HG02970 (cell line): ENCODE measurements around the gene CST4.
"Not testable (repeated sequence)": the region's sequence is repeated elsewhere in the genome, so short reads cannot be mapped to it uniquely, and the experiment has no call there.

Source experiments
- ATAC-seq: cut with Tn5 transposase; IDR thresholded peaks from one replicate; pipeline ENCODE4 v1.9.1; 2021; ENCODE audit warnings: mild to moderate bottlenecking, moderate library complexity, moderate number of reproducible peaks; ENCODE audit not compliant: unreplicated experiment, low FRiP score

Gene CST4, protein sequence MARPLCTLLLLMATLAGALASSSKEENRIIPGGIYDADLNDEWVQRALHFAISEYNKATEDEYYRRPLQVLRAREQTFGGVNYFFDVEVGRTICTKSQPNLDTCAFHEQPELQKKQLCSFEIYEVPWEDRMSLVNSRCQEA

DNA sequence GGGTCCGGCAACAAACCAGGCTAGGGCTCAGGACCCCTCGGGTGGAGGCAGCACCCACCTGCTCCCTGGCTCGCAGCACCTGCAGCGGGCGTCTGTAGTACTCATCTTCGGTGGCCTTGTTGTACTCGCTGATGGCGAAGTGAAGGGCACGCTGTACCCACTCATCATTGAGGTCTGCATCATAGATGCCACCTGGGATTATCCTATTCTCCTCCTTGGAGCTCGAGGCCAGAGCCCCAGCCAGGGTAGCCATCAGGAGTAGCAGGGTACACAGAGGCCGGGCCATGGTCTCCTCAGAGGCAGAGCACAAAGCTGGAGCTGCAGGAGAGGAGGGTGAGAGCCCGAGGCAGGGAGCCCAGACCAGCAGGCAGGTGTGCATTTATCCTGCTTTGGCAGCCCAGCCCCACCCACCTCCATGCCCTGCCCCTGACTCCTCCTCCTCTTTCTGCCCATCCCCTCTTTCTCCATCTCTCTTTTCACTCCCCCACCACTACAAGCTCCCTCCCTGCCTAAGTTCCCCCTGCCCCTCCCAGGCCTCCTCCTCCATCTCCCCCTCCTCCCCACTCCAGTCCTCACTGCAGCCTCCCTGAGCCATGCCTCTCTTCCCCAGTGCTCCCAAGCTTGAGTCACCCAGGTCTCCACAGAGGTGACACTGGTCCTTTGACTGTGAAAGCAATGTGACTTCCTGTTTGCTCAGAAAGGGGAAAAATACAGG is at the start of gene CST4:
Gene CST4, minus strand, starts transcription at position 355 of the 715 bp plus-strand sequence. Its CDS starts 69 bp downstream, at position 286.
- ATAC-seq: not testable (repeated sequence)

DNA sequence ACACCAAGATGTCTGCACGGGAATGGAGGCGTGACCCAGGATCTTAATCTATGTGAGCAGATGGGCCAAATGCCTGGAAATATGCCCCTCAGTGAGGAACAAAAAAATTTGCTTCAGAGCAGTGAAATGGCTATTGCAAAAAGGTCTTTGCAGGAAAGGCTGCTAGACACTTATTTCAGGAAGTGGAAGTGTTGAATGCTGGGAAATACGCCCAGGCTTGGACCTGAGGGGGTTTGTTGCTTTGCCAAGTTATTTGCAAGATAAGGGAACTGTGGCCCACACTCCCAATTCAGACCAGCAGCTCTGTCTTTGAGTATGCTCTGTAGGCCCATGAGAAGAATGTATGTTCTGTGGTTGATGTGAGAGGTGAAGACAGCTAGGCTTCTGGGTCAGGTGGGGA is 46.6 kb upstream of the CST4 start:
- ATAC-seq: not testable (repeated sequence)

DNA sequence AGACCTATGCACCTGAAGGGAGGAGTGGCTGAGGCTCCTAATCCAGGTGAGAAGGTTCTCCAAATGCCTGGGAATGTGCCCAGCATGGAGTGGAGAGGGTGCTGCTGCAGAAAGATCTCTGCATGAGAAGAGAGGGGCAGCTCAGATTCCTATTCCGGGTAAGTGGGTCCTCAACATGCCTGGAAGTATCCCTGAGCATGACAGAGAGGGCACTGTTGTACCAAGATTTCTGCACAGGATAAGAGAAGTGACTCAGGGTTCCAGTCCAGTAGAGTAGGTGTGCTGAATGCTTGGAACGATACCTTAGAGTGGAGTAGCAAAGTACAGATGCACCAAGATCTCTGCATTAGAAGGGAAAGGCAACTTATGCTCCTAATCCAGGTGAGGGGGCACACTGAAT is 46.1 kb upstream of the CST4 start:
- ATAC-seq: not testable (repeated sequence)

DNA sequence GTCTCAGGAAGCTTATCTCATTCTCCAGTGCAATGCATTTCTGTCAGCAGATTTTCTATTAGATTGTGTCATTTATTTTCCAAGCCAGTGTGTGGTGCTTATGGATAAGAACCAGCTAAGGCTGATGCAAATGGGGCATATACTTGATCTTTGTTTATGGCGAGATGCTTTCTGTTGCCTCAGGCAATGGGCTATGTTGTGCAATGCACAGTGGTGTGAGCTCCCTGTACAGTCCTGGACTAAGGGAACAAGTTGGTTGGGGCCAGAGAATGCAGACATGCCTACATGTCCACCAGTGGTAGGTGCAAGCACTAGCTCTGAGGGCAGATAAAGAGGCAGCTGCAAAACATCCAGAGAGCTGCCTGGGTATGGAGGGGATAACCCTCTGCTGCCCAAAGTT is 45.6 kb upstream of the CST4 start:
- ATAC-seq: not testable (repeated sequence)

DNA sequence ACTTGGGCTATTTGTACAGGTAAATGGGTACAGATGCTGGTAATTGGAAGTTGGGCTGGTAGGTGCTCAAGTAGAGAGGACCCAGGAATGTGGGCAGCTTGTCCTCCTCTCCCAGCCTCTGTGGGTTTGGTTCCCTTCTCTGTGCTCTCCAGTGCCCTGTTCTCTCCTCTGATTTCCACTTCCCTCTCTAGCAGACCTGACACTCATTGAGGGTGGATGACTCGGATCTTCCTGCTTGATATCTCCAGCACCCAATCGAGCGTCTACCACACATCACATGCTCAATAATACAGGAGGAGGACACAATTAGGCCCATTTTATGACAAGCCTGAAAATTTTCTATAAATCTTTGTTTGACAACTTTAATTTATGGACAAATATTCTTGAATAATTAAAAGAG is 38.2 kb upstream of the CST4 start:
- no peak for ATAC-seq

DNA sequence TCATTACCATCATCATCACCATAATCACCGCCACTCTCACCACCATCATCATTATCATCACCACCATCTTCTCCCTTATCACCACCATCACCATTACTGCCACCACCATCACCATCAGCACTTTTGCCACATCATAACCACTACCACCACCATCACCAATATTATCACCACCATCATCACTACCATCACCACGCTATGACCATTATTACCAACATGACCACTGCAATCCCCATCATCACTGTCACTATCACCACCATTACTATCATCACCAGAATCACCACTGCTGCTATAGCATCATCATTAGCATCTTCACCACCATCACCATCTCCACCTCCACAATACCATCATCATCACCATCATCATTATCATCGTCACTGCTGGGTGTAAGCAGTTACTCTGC is 36.3 kb upstream of the CST4 start:
- ATAC-seq: no peak

DNA sequence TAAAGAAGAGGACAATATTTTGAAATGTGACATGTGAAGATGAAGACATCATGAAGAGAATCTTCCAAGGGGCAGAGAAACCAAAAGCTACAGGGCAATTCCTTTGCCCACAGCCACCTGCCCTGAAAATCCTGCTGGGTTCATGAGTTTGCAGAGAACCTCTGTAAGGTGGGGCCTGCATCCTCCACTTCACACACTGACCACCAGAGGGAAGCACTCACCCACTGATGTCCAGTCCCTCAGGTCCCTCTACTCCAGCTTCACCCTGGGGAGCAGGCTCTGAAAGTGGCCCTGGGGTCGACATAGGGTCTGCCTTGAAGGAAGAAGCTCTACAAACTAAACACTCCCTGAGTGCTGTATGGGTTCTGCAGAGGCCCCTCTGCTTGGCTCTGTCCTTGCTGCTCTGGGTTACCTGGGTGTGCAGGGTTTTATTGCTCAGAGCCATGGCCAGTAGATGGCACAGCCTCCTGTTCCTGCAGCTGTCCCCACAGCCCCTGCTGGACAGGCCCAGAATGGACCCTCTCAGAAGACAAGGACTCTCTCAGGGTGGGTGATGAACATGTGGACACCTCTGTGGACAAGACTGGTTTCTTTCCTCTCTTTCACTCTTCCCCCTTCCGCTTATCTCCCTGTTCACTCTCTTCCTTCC is 34.9 kb upstream of the CST4 start:
- not testable (repeated sequence) for ATAC-seq

DNA sequence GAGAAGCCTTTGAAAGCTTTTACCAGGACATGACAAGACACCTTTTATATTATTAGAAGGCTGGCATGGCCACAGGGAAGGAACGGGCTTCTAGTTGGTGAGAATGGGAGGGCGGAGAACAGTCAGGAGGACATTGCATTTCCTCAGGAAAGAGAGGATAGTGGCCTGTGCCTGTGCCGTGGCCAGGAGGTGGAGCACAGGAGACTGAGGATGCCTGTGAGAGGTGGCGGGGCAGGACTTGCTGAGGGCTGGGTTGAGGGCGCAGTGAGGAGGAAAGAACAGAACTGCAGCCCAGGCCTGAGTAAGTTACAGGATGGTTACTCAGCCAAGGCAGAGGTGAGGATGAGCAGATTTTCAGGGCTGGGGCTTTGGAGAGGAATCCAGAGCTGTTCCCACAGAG is 34.0 kb upstream of the CST4 start:
- not testable (repeated sequence) for ATAC-seq

DNA sequence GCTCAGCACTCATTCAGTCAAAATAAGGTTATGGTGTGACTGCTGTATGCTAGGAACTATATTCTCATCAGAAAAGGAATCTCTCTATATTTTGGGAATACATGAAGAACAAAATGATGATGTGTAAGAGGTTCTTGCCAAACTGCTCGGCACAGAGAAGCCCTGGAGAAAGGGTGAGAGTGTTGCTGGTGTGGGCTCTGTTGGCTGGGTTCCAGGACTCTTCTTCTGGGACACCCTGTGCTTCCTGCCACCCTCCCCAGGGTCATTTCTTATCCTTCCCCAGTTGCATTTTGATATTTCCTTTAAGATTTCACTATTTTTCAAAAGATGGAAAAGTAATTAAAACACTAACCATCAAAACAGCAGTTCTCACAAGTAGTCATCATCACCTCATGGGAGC is 33.1 kb upstream of the CST4 start:
- no peak for ATAC-seq

DNA sequence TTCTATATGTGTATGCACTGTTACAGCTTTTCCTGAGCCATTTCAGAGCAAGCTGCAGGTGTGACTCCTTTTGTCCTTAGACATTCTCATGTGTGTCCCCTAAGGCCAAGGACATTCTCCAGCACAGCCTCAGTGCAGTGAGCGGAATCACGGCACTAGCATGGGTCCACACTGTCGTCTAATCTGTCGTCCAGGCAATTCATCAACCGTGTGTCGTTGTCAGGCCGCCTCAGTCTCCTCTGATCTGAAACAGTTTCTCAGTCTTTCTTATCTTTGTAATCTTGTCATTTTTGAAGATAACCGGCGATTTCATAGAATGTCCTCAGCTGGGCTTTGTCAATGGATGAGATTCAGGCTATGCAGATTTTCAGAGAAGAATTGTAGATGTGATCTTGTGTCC is 30.5 kb upstream of the CST4 start:
- ATAC-seq: not testable (repeated sequence)

DNA sequence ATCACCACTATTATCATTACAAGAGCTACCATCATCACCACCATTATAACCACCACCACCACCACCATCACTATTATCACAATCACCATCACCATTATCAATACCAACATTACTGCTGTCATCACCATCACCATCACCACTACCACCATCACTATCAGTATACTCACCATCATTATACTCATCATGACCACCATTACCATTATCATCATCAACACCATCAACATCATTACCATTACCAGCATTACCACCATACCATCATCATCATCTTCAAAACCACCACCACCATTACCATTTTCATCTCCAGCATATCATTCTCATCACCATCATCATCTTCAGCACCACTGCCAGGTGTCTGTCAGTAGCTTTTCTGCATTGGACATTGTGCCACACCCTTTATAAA is 22.9 kb upstream of the CST4 start:
- ATAC-seq: not testable (repeated sequence)

DNA sequence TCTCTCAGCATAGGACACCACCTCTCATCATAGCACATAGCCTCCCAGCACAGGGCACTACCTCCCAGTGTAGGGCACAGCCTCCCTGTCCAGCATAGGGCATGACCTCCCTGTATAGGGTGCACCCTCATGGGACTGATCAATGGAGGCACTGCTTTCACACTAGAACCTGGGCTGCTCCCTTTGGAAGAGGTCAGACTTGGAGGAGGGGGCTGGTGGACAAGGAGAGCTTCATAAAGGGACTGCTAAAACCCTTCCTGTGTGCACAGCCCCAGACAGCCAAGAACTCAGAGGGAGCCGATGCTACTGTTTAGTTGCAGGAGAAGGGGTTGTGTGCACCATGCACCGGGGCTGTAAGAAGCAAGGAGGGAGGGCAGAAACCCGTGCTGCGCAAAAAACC is 21.9 kb upstream of the CST4 start:
- ATAC-seq: no peak

DNA sequence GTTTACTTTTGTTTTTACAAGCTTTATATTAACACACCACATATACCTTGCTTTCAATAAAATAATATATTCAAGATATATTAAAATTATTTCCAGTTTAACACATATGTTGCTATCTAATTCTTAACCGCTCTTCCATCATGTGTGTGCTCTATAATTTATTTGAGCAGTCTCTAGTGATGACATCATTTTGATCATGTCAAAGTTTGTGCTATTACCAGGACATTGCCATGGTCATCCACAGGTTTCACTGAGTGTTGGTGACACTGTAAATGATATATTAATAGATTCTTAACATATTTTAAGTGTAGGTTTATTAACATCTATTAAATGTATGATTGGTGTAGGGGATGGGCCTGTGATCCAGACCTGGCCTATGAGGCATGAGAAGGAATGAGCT is 17.1 kb upstream of the CST4 start:
- ATAC-seq: no peak

DNA sequence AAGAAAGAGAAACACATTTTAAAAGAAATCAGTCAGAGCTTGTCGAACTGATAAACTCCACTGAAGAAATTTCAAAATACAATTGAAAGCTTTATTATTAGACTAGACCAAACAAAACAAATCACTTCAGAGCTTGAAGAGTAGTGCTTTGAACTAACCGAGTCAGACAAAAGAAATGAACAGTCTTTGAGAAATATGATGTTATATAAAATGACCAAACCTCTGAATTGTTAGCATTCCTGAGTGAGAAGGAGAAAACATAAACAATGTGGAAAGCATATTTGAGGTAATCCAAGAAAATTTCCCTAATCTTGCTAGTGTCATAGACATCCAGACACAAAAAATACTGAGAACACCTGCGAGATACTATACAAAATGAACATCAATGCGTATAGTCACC is 13.2 kb upstream of the CST4 start:
- ATAC-seq: no peak

DNA sequence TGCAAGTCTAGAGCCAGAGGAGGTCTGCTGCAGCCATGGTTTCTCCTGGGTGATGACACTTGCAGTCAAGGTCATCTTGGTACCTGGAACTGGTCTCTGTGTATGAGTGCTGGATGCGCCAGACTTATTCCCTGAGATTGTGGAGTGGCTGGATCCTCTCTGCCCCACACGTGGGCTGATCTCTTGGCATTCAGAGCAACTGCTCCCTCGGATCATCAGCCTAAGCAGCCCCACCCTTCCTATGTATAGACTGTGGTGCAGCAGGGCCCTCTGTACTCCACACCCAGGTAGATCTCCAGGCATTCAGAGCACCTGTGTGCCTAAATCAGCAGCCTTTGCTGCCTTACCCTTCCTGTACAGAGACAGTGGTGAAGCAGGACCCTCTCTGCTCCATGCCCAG is 12.1 kb upstream of the CST4 start:
- ATAC-seq: no peak

DNA sequence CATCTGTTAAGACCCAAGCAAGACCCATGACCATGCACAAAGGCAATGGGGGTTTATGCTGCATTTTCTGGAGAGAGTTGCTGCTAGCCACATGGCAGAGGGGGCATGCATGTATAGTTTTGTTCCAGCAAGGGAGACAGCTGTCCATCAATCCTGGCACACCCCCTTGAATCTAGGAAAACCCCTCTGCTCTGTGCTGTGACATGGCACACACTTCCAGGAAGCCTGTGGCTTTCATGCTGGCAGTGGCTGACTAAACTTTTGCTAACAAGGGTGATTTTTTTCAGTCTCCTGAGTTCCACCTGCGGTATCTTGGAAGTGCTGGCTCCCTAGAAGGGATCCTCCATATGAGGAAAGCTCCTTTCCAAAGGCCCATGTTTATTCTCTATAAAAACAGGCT is 9.1 kb upstream of the CST4 start:
- no peak for ATAC-seq

DNA sequence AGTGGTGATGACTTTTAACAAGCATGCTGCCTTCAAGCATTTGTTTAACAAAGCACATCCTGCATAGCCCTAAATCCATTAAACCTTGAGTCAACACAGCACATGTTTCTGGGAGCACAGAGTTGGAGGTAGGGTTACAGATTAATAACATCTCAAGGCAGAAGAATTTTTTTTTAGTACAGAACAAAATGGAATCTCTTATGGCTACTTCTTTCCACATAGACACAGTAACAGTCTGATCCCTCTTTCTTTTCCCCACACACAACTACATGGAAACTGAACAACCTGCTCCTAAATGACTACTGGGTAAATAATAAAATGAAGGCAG is 6.2 kb upstream of the CST4 start:
- not testable (repeated sequence) for ATAC-seq

DNA sequence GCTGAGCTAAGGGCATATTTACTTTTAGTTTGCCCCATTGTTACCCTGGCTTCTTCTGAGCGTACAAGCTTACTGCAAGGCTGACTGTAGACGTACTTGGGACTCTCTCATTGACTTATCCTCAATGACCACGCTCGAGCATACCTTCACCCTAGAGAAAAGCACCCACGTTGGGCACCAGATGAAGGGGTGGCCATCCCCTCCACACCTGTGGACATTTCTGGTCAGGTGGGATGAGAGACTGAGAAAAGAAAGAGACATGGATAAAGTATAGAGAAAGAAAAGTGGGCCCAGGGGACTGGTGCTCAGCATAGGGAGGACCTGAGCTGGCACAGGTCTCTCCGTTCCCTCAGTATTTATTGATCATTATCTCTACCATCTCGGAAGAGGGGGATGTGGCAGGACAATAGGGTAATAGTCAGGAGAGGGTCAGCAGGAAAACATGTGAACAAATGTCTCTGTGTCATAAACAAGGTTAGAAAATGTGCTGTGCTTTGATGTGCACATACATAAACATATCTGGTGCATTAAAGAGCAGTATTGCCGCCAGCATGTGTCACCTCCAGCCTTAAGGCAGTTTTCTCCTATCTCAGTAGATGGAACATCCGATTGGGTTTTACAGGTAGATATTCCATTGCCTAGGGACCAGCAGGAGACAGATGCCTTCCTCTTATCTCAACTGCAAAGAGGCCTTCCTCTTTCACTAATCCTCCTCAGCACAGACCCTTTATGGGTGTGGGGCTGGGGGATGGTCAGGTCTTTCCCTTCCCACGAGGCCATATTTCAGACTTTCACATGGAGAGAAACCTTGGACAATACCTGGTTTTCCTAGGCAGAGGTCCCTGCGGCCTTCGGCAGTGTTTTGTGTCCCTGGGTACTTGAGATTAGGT is 5.6 kb upstream of the CST4 start:
- ATAC-seq: not testable (repeated sequence)

DNA sequence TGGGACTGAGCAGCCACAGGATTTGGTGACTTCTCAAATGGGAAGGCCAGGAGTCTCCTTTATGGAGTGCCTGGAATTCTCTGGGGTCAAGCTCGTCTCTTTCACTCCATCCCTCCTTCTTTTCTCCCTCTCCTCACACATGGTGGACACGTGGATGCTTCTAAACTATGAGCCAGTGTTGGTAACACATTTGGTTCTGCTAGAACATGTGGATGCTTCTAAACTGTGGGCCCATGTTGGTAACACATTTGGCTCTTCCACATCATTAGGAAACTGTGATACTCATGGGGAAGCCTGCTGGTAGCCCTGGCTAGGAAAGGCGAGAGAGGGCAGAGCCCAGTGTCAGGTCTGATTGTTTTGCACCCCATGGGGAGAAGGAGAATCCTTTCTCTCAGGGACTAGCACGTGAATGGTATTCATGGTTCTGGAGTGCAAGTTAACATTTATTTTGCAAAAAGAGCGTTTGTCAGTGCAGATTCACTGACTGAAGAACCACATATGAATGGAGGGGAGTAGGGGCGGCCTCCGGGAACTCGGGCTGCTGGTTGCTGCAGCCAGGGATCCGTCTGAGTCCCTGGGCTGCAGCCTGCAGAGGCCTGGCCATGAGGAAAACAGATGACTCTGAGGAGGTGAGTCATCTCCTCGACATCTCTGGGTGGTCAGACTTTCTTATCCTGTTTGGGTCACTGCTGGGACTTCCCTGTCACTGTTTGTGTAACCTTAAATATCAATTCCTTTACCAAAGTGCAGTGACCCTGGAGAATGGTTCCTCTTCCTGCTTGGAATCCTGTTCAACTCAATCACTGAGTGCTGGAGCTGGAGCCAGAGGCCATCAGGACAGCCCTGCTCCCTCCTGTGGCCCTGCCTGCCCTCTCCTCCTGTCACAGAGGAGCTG is 4.1 kb upstream of the CST4 start:
- not testable (repeated sequence) for ATAC-seq

DNA sequence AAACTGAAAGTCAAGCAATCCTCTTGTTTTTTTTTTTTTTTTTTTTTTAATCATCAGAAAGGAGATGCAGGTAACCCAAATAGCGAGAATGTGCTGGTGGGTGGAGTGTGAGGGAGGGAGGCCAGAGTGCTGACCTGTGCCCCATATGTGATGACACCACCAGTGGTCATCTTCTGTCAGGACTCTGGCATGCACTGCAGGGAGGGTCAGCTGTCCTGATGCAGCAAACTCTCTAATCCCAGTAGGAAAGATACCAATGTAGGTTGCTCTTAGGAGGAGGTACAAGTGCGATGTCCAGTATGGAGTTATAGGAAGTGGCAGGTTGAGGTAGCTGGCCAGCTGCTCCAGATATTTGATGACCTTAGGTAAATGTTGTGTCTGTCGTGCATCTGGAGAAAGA is 2.8 kb upstream of the CST4 start:
- no peak for ATAC-seq
